Upper lobe of right lung (tissue), 1 donor: ENCODE measurements around the gene PDCD6IP. TPM values are rescaled to one million over a fixed set of nuclear protein-coding genes. Genes with fewer than 3 reads are reported as not detected.

ENCODE experiments used
- ATAC-seq: fragments of 200-7000 bp; cut with Tn5 transposase; one replicate; pipeline ENCODE4 v1.9.1; 2020; ENCODE audit warnings: mild to moderate bottlenecking, moderate library complexity
- DNase-seq: peaks from one replicate; pipeline ENCODE4 v3.0.0-alpha.2; 2020
- H3K27ac ChIP-seq: fragments of 200-600 bp; one replicate; pipeline ENCODE4 v1.8.0; 2022
- H3K27me3 ChIP-seq: fragments of 200-600 bp; one replicate; pipeline ENCODE4 v1.8.0; 2022; ENCODE audit warnings: mild to moderate bottlenecking
- H3K36me3 ChIP-seq: fragments of 200-600 bp; one replicate; pipeline ENCODE4 v1.8.0; 2022
- H3K4me1 ChIP-seq: fragments of 200-600 bp; one replicate; pipeline ENCODE4 v1.8.0; 2022
- H3K4me3 ChIP-seq: fragments of 200-600 bp; one replicate; pipeline ENCODE4 v1.8.0; 2022; ENCODE audit warnings: mild to moderate bottlenecking
- H3K9me3 ChIP-seq: fragments of 200-600 bp; one replicate; pipeline ENCODE4 v1.8.0; 2022
- intact Hi-C: fragments of 100-400 bp; cut with DNase I; formaldehyde crosslinking; loops from one replicate; pipeline ENCODE4 v1.11.0; 2022
- total RNA-seq: library from RNA; stranded (reverse); fragmentation: NEBNext Ultra II Directional; extraction: Animal tissue kit (Norgen Biotek cat#: 25700); gene quantifications from one replicate; pipeline ENCODE4 v1.2.1, GENCODE V29; 2021
- TF ChIP-seq, protein P1 (sequence below): fragments of 200-600 bp; IDR thresholded peaks from one replicate; pipeline ENCODE4 v1.8.0; 2022; ENCODE audit warnings: antibody characterized with exemption
- donor health status: DM: no; HTN: yes; CAD: no; lungs with severe emphysema.

PDCD6IP gene
- total RNA-seq, 1 donor from 2014 or later: 266 TPM

DNA sequence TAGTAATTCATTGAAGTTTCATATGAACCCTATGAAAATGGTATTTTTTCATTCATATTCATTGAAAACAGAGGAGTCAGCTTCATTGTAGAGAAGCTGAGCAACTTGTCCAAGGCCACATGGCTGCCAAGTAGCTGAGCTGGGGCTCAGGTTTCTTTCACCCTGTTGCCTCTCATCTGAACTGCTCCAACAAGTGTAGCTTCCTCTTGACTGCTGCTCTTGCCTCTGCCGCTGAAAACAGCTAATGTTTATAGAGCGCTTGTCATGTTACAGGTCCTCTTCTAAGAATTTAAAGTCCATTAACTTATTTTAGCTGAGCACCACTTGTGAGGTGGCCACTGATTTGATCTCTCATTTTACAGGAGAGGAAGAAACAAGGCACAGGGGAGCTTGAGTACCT lies 81.1 kb downstream of the PDCD6IP start:
- no peak overlapping the region for H3K4me3 ChIP-seq
- intact Hi-C loops: no loop called here
- H3K4me1 ChIP-seq: peaks cover 8% of the 10 kb centered on the region
- ATAC-seq (peak; percentile 13), DNase-seq (no peak)
- no peaks in the 10 kb centered on the region for H3K36me3 ChIP-seq
- TF ChIP-seq, protein P1, sequence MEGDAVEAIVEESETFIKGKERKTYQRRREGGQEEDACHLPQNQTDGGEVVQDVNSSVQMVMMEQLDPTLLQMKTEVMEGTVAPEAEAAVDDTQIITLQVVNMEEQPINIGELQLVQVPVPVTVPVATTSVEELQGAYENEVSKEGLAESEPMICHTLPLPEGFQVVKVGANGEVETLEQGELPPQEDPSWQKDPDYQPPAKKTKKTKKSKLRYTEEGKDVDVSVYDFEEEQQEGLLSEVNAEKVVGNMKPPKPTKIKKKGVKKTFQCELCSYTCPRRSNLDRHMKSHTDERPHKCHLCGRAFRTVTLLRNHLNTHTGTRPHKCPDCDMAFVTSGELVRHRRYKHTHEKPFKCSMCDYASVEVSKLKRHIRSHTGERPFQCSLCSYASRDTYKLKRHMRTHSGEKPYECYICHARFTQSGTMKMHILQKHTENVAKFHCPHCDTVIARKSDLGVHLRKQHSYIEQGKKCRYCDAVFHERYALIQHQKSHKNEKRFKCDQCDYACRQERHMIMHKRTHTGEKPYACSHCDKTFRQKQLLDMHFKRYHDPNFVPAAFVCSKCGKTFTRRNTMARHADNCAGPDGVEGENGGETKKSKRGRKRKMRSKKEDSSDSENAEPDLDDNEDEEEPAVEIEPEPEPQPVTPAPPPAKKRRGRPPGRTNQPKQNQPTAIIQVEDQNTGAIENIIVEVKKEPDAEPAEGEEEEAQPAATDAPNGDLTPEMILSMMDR: no peak
- H3K27ac ChIP-seq: no peak overlapping the region
- H3K9me3 ChIP-seq: no peaks in the 10 kb centered on the region
- no peaks in the 10 kb centered on the region for H3K27me3 ChIP-seq

DNA sequence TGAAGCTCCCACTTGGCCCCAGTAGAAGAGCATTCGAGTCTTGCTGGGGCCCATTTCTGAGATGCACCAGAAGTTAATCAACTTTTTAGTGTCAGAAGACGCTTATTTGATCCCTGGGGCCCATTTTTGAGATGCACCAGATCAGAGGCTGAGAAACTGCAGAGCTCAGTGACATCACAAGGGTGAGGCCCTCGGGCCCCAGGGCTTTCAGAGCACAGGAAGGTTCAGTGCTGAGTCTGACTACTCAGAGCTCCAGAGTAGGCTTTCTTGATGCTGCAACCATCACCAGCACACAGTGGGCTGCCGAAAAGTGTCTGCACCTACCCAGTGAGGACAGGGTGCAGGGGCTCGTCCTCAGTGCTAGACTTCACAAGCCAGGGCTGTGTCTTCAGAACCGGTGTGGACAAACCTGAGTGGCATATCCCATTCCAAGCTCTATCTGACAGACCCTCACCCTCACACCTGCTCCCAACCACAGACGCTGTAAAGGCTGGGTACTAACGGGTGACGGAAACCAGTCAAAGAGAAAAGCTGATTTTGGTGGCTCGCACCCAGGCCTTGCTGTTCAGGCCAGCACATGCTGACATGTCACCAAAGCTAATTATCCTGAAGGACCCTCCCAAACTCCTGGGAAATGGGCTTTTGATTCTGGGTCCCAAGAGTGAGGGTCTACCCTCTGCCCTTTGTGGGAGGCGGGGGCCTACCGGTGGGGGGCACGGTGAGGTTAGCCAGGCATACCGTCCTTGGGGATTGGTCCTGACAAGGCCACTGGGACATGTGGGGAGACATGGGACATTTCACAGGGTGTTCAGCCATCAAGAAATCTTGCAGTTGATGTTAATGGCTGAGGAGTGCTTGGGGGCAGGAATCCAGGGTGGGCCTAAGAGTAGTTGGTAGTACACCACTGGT lies 83.0 kb downstream of the PDCD6IP start:
- Histone ChIP-seq H3K27ac (no peak overlapping the region), H3K4me3 (no peak overlapping the region), H3K4me1 (peaks cover 8% of the 10 kb centered on the region), H3K9me3 (no peaks in the 10 kb centered on the region), H3K36me3 (no peaks in the 10 kb centered on the region), H3K27me3 (no peaks in the 10 kb centered on the region)
- DNase-seq (no peak), ATAC-seq (peak; percentile 10)
- TF ChIP-seq, protein P1: no peak
- intact Hi-C loops: no loop called here

GRCh38 chr3:33882296-33882695 lies 83.9 kb downstream of the PDCD6IP start:
- Histone ChIP-seq H3K27ac (no peak overlapping the region), H3K4me3 (no peak overlapping the region), H3K27me3 (no peaks in the 10 kb centered on the region), H3K9me3 (no peaks in the 10 kb centered on the region), H3K36me3 (no peaks in the 10 kb centered on the region), H3K4me1 (peaks cover 8% of the 10 kb centered on the region)
- intact Hi-C loops: no loop called here
- TF ChIP-seq, protein P1: no peak
- DNase-seq: no peak
- no peak for ATAC-seq

DNA sequence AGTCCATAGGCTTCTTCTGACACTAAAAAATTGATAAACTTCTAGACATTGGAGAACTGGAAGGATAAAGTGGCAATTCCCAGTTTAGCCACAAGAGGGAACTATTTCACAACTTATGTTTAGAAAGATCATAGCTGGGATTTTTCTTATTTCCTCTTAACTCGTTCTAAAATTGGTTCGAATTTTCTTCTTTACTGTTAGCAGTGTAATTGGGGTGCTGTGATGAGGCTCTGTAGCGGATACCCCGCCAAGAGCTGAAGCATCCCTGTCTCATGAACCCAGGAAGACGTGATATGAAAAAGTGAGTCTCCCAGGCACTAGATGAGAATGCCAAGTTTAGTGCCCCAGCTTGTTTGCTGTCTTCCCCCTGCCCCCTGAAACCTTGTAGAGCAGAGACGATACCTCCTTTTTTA lies 85.1 kb downstream of the PDCD6IP start:
- TF ChIP-seq, protein P1: peak; percentile 92
- intact Hi-C loops: no loop called here
- H3K27me3 ChIP-seq: no peaks in the 10 kb centered on the region
- no peaks in the 10 kb centered on the region for H3K9me3 ChIP-seq
- no peak overlapping the region for H3K4me3 ChIP-seq
- H3K4me1 ChIP-seq: peaks cover 8% of the 10 kb centered on the region
- ATAC-seq (no peak), DNase-seq (no peak)
- no peaks in the 10 kb centered on the region for H3K36me3 ChIP-seq
- H3K27ac ChIP-seq: no peak overlapping the region

DNA sequence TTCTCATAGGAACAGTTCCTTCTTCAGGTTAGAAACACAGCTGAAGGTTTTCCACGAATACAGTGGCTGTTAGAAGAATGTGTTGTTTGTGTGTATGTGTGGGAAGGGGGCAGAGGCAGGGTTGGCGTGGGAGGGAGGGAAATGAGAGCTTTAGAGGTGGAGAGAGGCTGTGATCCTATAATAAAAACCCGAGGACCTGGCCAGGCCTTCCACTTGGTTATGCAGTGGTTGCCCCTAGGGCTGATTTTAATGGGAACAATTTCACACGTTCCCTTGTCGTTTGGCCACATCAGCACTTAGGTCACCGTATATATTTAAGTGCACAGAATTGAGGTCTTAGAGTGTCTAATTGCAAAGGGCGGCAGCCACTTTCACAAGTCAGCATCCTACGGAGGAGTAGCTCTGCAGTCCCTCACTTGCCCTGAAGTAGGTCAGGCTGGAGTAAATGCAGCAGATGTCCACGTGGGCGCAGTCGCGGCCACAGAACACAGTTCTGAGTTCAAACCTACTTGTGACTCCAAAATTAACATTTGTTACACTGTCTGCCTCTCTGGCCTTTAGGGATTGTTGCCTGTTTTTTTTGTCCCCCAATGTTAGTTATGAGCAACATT lies 85.6 kb downstream of the PDCD6IP start:
- Histone ChIP-seq H3K9me3 (no peaks in the 10 kb centered on the region), H3K27ac (no peak overlapping the region), H3K4me3 (no peak overlapping the region), H3K4me1 (peaks cover 8% of the 10 kb centered on the region), H3K27me3 (no peaks in the 10 kb centered on the region), H3K36me3 (no peaks in the 10 kb centered on the region)
- no peak for ATAC-seq
- intact Hi-C loops: no loop called here
- TF ChIP-seq, protein P1: no peak
- DNase-seq: no peak
